IgD-negative memory B cell (primary cell): ENCODE data around the gene CDC42BPB. TPM values are rescaled to one million over a fixed set of nuclear protein-coding genes. Genes with fewer than 3 reads are reported as not detected.

ENCODE experiments used
- H3K27ac Mint-ChIP-seq, 3 donors: one replicate each; pipeline ENCODE4 v1.8.0; 2020 to 2022; ENCODE audit warnings: mild to moderate bottlenecking in 3 of 3, mixed read lengths in 3 of 3, moderate library complexity in 1 of 3
- H3K27me3 Mint-ChIP-seq: one replicate; pipeline ENCODE4 v1.8.0; 2021; ENCODE audit warnings: mixed read lengths
- H3K36me3 Mint-ChIP-seq: one replicate; pipeline ENCODE4 v1.8.0; 2020; ENCODE audit warnings: mild to moderate bottlenecking, mixed read lengths
- H3K4me1 Mint-ChIP-seq, 3 donors: one replicate each; pipeline ENCODE4 v1.8.0; 2020 to 2022; ENCODE audit warnings: mixed read lengths in 3 of 3, mild to moderate bottlenecking in 1 of 3
- H3K4me3 Mint-ChIP-seq, 4 donors: one replicate each; pipeline ENCODE4 v1.8.0; 2020 to 2022; ENCODE audit warnings: mild to moderate bottlenecking in 4 of 4, mixed read lengths in 4 of 4, moderate library complexity in 3 of 4
- H3K9me3 Mint-ChIP-seq, 3 donors: one replicate each; pipeline ENCODE4 v1.8.0; 2020 to 2021; ENCODE audit warnings: mixed read lengths in 3 of 3, mild to moderate bottlenecking in 1 of 3
- polyA plus RNA-seq: library from polyadenylated mRNA; unstranded; fragments of 300-500 nt; fragmentation: Illumina TruSeq; gene quantifications from one replicate; pipeline ENCODE4 v1.2.3, GENCODE V29; 2021

Gene CDC42BPB
- polyA plus RNA-seq, 1 donor from 2014 or later = 1.2 TPM

GRCh38 chr14:102891111-102891510, 166.2 kb downstream of the CDC42BPB start:
- H3K9me3 Mint-ChIP-seq = no peaks in the 10 kb centered on the region
- no peak overlapping the region for H3K4me3 Mint-ChIP-seq
- H3K4me1 Mint-ChIP-seq = peaks cover 0 to 3% (median under 1%) of the 10 kb centered on the region in 3 donors
- peaks cover 9% of the 10 kb centered on the region for H3K36me3 Mint-ChIP-seq
- H3K27me3 Mint-ChIP-seq = no peaks in the 10 kb centered on the region
- peak overlapping the region in 1 of 3 donors; percentile 23 for H3K27ac Mint-ChIP-seq

GRCh38 chr14:102889615-102890014, 167.7 kb downstream of the CDC42BPB start:
- Mint-ChIP-seq H3K27ac (peak overlapping the region in 1 of 3 donors; percentile 1), H3K36me3 (peaks cover 5% of the 10 kb centered on the region), H3K9me3 (no peaks in the 10 kb centered on the region), H3K27me3 (no peaks in the 10 kb centered on the region), H3K4me3 (no peak overlapping the region), H3K4me1 (peaks cover 0 to 2% (median 0%) of the 10 kb centered on the region in 3 donors)

GRCh38 chr14:102888748-102889147, 168.6 kb downstream of the CDC42BPB start:
- no peak overlapping the region for H3K4me3 Mint-ChIP-seq
- no peak overlapping the region for H3K27ac Mint-ChIP-seq
- peaks cover 0 to 2% (median 0%) of the 10 kb centered on the region in 3 donors for H3K4me1 Mint-ChIP-seq
- H3K9me3 Mint-ChIP-seq = no peaks in the 10 kb centered on the region
- H3K36me3 Mint-ChIP-seq = peaks cover 4% of the 10 kb centered on the region
- H3K27me3 Mint-ChIP-seq = no peaks in the 10 kb centered on the region

- Mint-ChIP-seq H3K9me3 (no peaks in the 10 kb centered on the region), H3K4me3 (no peak overlapping the region), H3K27me3 (no peaks in the 10 kb centered on the region), H3K36me3 (peaks cover 3% of the 10 kb centered on the region), H3K27ac (peak overlapping the region in 2 of 3 donors; percentile 39 to 43), H3K4me1 (peaks cover 0 to 2% (median 0%) of the 10 kb centered on the region in 3 donors)
Measured at GRCh38 chr14:102885737-102886447, 171.5 kb downstream of the CDC42BPB start.

GRCh38 chr14:102883554-102883953, 173.8 kb downstream of the CDC42BPB start:
- Mint-ChIP-seq H3K4me1 (peaks cover 0 to 2% (median 0%) of the 10 kb centered on the region in 3 donors), H3K36me3 (peaks cover 4% of the 10 kb centered on the region), H3K27ac (peak overlapping the region in 1 of 3 donors; percentile 81), H3K27me3 (no peaks in the 10 kb centered on the region), H3K4me3 (no peak overlapping the region), H3K9me3 (no peaks in the 10 kb centered on the region)

- H3K4me1 Mint-ChIP-seq = peaks cover 0 to 2% (median 0%) of the 10 kb centered on the region in 3 donors
- no peaks in the 10 kb centered on the region for H3K9me3 Mint-ChIP-seq
- H3K4me3 Mint-ChIP-seq = no peak overlapping the region
- H3K36me3 Mint-ChIP-seq = peaks cover 4% of the 10 kb centered on the region
- H3K27ac Mint-ChIP-seq = peak overlapping the region in 2 of 3 donors; percentile 65 to 72
- H3K27me3 Mint-ChIP-seq = no peaks in the 10 kb centered on the region
Measured at GRCh38 chr14:102883089-102883541, 174.2 kb downstream of the CDC42BPB start.

Other genes starting within 250 kb of the CDC42BPB start
- 15.0 TPM for gene AMN, start 134.9 kb downstream of the CDC42BPB start, polyA plus RNA-seq
- gene LBHD2, start 26.7 kb upstream of the CDC42BPB start, polyA plus RNA-seq = not detected
- gene EXOC3L4, start 37.2 kb upstream of the CDC42BPB start, polyA plus RNA-seq = not detected
- gene TNFAIP2, start 65.9 kb upstream of the CDC42BPB start, polyA plus RNA-seq = not detected